Panc1 (cell line): ENCODE data around the gene TFDP1. TPM values are rescaled to one million over a fixed set of nuclear protein-coding genes. Genes with fewer than 3 reads are reported as not detected.

Experiments
- ATAC-seq: fragments of 200-7000 bp; cut with Tn5 transposase; 2 replicates; pipeline ENCODE4 v1.9.1; 2020; ENCODE audit warnings: mild to moderate bottlenecking, moderate library complexity
- BruUV-seq: library from RNA; stranded (reverse); fragments of 400-500 nt; replicated peaks from 2 replicates; lab custom pipeline; 2021; lab: Mats Ljungman, UMichigan
- CTCF ChIA-PET: fragments of 300-600 bp; sonication (Branson Sonifier 250); formaldehyde crosslinking; loops from one replicate; lab custom pipeline; 2022; ENCODE audit warnings: antibody characterized with exemption; lab: Charles Lee
- POLR2A ChIA-PET: fragments of 300-600 bp; sonication (Branson Sonifier 250); formaldehyde crosslinking; loops from one replicate; lab custom pipeline; 2022; ENCODE audit warnings: antibody characterized with exemption; lab: Charles Lee
- DNase-seq: peaks from one replicate; pipeline ENCODE4 v3.0.0-alpha.2; 2010; ENCODE audit warnings: low read depth, low spot score
- H3K27ac ChIP-seq: 2 replicates; pipeline ENCODE4 v1.5.1; 2011; ENCODE audit warnings: mild to moderate bottlenecking, low read length, inconsistent platforms
- H3K27me3 ChIP-seq: fragments of 200-500 bp; sonication (Bioruptor generic); 2 replicates; pipeline ENCODE4 v1.6.0; 2014; ENCODE audit warnings: low read length, inconsistent platforms; ENCODE audit not compliant: control insufficient read depth, insufficient read depth
- H3K36me3 ChIP-seq: fragments of 200-500 bp; sonication (Bioruptor generic); 2 replicates; pipeline ENCODE4 v1.5.1; 2014; ENCODE audit warnings: inconsistent platforms, mild to moderate bottlenecking, low read length, moderate library complexity; ENCODE audit not compliant: control insufficient read depth, insufficient read depth
- H3K4me1 ChIP-seq: 2 replicates; pipeline ENCODE4 v1.5.1; 2011; ENCODE audit warnings: inconsistent platforms, mild to moderate bottlenecking, low read length, moderate library complexity; ENCODE audit not compliant: control insufficient read depth, insufficient read depth
- H3K4me3 ChIP-seq, 2 experiments: 2 replicates each; pipeline ENCODE4 v1.5.1; 2011 to 2012; ENCODE audit warnings: low read depth in 2 of 2, low read length in 2 of 2, mild to moderate bottlenecking in 2 of 2, inconsistent platforms in 1 of 2, moderate library complexity in 1 of 2
- H3K9me3 ChIP-seq: fragments of 200-500 bp; sonication (Bioruptor generic); 2 replicates; pipeline ENCODE4 v1.5.1; 2014; ENCODE audit warnings: low read depth, mild to moderate bottlenecking, inconsistent platforms, low read length, moderate library complexity; ENCODE audit not compliant: control insufficient read depth, insufficient read depth
- POLR2AphosphoS5 ChIP-seq: IDR thresholded peaks from 2 replicates; pipeline ENCODE4 v1.6.1; 2012; ENCODE audit warnings: mild to moderate bottlenecking, low read depth, low read length, moderate library complexity
- SIN3A ChIP-seq: IDR thresholded peaks from 2 replicates; pipeline ENCODE4 v1.6.1; 2012; ENCODE audit warnings: low read depth, mild to moderate bottlenecking, low read length, moderate library complexity, borderline replicate concordance; ENCODE audit not compliant: insufficient read depth
- TCF7L2 ChIP-seq: IDR thresholded peaks from 2 replicates; pipeline ENCODE4 v1.6.1; 2011; ENCODE audit warnings: mild to moderate bottlenecking, low read depth, low read length, inconsistent platforms
- in situ Hi-C: cut with HindIII; loops from 2 replicates; pipeline ENCODE4 v1.10.0; 2016; ENCODE audit warnings: low sequenced_read_pairs, low pct_unique_long_range_greater_than_20kb
- intact Hi-C: fragments of 100-400 bp; cut with micrococcal nuclease; formaldehyde crosslinking; loops from one replicate; pipeline ENCODE4 v1.10.0; 2022; ENCODE audit not compliant: unreplicated experiment
- total RNA-seq: library from RNA; stranded (reverse); gene quantifications from one replicate; pipeline ENCODE4 v1.2.1, GENCODE V29; 2021; ENCODE audit not compliant: unreplicated experiment
- TF ChIP-seq, protein P1 (sequence below): fragments of 450-650 bp; IDR thresholded peaks from 2 replicates; pipeline ENCODE4 v1.5.1; 2017; ENCODE audit warnings: mild to moderate bottlenecking
- TF ChIP-seq, protein P2 (sequence below), 2 experiments: IDR thresholded peaks; 2 replicates each; pipeline ENCODE4 v1.6.1; 2011 to 2012; ENCODE audit warnings: low read depth in 2 of 2, control low read depth in 1 of 2, low read length in 1 of 2, mild to moderate bottlenecking in 1 of 2, moderate library complexity in 1 of 2; ENCODE audit not compliant: insufficient read depth in 1 of 2

The TFDP1 gene
- total RNA-seq, 1 experiment from 2014 or later = 91.6 TPM

DNA sequence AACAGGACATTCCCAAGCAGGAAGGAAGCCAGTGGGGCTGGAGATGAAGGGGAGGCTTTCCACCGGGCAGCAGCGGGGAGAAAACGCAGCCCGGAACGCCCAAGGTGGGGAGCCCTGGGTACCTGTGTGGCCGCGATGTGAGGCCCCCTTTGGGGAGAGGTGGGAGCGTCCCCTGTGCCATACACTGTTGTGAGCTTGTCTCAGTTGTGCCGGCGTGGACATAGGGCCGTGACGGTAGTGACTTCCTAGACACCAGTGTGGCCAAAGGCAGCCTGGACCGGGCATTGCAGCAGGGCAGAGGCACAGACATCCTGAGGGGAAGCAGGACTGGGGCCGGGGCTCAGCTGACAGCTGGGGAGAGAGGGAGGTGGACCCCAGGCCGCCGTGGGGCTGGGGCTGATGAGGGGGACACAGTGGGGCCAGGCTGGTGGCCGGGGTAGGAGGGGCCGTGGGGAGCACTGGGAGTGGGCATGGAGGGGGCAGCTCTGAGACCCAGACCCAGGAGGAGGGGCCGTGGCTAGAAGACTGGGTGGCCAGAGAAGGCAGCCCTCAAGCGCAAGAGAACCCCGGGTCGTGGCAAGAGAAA, 38.5 kb upstream of the TFDP1 start:
- BruUV-seq = no TSS peak
- Histone ChIP-seq H3K27ac (no peak overlapping the region), H3K27me3 (no peaks in the 10 kb centered on the region), H3K4me1 (no peaks in the 10 kb centered on the region), H3K36me3 (no peaks in the 10 kb centered on the region; the same call in 1 of the 2 replicates), H3K4me3 (no peak overlapping the region), H3K9me3 (no peaks in the 10 kb centered on the region)
- ATAC-seq (peak; percentile 14; the same call in 1 of the 2 replicates), DNase-seq (no peak)
- POLR2A ChIA-PET = interaction anchor here (0.7 kb wide), 1 partner anchor 15 kb away, joined by 3 read pairs; no protein-coding TSS in a partner anchor
- TF ChIP-seq TCF7L2 (no peak), POLR2AphosphoS5 (no peak), SIN3A (no peak)
- TF ChIP-seq, protein P1, sequence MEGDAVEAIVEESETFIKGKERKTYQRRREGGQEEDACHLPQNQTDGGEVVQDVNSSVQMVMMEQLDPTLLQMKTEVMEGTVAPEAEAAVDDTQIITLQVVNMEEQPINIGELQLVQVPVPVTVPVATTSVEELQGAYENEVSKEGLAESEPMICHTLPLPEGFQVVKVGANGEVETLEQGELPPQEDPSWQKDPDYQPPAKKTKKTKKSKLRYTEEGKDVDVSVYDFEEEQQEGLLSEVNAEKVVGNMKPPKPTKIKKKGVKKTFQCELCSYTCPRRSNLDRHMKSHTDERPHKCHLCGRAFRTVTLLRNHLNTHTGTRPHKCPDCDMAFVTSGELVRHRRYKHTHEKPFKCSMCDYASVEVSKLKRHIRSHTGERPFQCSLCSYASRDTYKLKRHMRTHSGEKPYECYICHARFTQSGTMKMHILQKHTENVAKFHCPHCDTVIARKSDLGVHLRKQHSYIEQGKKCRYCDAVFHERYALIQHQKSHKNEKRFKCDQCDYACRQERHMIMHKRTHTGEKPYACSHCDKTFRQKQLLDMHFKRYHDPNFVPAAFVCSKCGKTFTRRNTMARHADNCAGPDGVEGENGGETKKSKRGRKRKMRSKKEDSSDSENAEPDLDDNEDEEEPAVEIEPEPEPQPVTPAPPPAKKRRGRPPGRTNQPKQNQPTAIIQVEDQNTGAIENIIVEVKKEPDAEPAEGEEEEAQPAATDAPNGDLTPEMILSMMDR = no peak
- TF ChIP-seq, protein P2, sequence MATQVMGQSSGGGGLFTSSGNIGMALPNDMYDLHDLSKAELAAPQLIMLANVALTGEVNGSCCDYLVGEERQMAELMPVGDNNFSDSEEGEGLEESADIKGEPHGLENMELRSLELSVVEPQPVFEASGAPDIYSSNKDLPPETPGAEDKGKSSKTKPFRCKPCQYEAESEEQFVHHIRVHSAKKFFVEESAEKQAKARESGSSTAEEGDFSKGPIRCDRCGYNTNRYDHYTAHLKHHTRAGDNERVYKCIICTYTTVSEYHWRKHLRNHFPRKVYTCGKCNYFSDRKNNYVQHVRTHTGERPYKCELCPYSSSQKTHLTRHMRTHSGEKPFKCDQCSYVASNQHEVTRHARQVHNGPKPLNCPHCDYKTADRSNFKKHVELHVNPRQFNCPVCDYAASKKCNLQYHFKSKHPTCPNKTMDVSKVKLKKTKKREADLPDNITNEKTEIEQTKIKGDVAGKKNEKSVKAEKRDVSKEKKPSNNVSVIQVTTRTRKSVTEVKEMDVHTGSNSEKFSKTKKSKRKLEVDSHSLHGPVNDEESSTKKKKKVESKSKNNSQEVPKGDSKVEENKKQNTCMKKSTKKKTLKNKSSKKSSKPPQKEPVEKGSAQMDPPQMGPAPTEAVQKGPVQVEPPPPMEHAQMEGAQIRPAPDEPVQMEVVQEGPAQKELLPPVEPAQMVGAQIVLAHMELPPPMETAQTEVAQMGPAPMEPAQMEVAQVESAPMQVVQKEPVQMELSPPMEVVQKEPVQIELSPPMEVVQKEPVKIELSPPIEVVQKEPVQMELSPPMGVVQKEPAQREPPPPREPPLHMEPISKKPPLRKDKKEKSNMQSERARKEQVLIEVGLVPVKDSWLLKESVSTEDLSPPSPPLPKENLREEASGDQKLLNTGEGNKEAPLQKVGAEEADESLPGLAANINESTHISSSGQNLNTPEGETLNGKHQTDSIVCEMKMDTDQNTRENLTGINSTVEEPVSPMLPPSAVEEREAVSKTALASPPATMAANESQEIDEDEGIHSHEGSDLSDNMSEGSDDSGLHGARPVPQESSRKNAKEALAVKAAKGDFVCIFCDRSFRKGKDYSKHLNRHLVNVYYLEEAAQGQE (IDR thresholded peaks at IDR 0.05; ENCODE audit: insufficient read depth in 1 of 2, low read depth in 2 of 2, low read length in 1 of 2) = no peak
- intact Hi-C loops = no loop called here
- in situ Hi-C loops = no loop called here
- CTCF ChIA-PET = no interaction called here

DNA sequence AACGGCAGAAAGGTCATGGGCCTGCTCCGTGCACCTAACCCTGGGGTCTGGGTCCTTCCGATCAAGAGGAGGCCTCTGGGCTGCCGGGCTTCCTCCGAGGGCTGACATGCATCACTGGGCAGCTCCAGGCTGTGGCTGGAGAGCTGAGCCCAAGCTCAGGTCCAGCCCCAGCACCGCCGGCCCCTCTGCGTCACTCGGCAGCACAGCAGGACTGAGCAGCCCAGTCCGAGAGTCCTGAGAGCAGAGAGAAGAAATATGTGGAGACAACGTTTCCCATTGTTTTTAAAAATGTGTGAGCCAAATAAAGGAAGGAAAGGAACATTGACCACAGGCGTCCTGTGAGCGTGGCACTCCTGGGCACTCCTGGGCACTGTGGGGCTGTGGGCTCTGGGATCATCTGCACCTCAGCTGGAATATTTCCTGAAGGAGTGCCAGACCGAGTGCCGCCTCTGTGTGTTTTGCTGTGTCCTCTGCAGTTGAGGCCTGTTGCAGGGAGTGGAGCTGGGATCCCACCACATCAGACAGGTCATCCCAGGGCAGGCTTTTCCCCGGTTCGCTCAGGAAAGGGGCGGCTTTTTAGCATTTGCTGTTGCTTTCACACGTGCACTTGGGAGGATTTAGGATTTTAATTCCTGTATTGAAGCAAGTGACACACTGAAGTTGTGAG, 37.8 kb upstream of the TFDP1 start:
- DNase-seq = no peak
- peak; percentile 39 for ATAC-seq
- Histone ChIP-seq H3K9me3 (no peaks in the 10 kb centered on the region), H3K4me3 (no peak overlapping the region), H3K36me3 (no peaks in the 10 kb centered on the region; the same call in 1 of the 2 replicates), H3K27ac (no peak overlapping the region), H3K4me1 (no peaks in the 10 kb centered on the region), H3K27me3 (no peaks in the 10 kb centered on the region)
- intact Hi-C loops = no loop called here
- CTCF ChIA-PET = interaction anchor here (0.6 kb wide), 1 partner anchor 21 kb away, joined by 10 read pairs; no protein-coding TSS in a partner anchor
- in situ Hi-C loops = no loop called here
- BruUV-seq = no TSS peak
- TF ChIP-seq POLR2AphosphoS5 = no peak
- TF ChIP-seq, protein P1 = no peak
- no peak for TF ChIP-seq TCF7L2
- no peak for TF ChIP-seq SIN3A
- TF ChIP-seq, protein P2 (IDR thresholded peaks at IDR 0.05; ENCODE audit: insufficient read depth in 1 of 2, low read depth in 2 of 2, low read length in 1 of 2) = no peak
- POLR2A ChIA-PET = no interaction called here
